Osteoblast (primary cell): ENCODE measurements around the gene SRPK2. TPM values are rescaled to one million over a fixed set of nuclear protein-coding genes. Genes with fewer than 3 reads are reported as not detected.
"Not testable (repeated sequence)": the region's sequence is repeated elsewhere in the genome, so short reads cannot be mapped to it uniquely, and the experiment has no call there.

Source experiments
- DNase-seq: peaks from one replicate; pipeline ENCODE4 v3.0.0; 2011; ENCODE audit warnings: low spot score, mixed read lengths; ENCODE audit not compliant: insufficient read length; ENCODE audit errors: missing footprints
- H2AFZ ChIP-seq: 2 replicates; pipeline ENCODE4 v1.6.0; 2011; ENCODE audit warnings: mild to moderate bottlenecking, low read length
- H3K27ac ChIP-seq: 2 replicates; pipeline ENCODE4 v1.5.1; 2011; ENCODE audit warnings: mild to moderate bottlenecking, low read depth, low read length, moderate library complexity
- H3K27me3 ChIP-seq: 2 replicates; pipeline ENCODE4 v1.6.0; 2012; ENCODE audit warnings: mild to moderate bottlenecking, control low read depth, inconsistent platforms, low read length, moderate library complexity; ENCODE audit not compliant: insufficient read depth
- H3K36me3 ChIP-seq: 2 replicates; pipeline ENCODE4 v1.5.1; 2011; ENCODE audit warnings: mild to moderate bottlenecking, low read length, control low read depth, moderate library complexity; ENCODE audit not compliant: insufficient read depth
- H3K4me1 ChIP-seq: 2 replicates; pipeline ENCODE4 v1.5.1; 2011; ENCODE audit warnings: mild to moderate bottlenecking, low read length, control low read depth, moderate library complexity; ENCODE audit not compliant: insufficient read depth
- H3K4me2 ChIP-seq: 2 replicates; pipeline ENCODE4 v1.6.0; 2011; ENCODE audit warnings: mild to moderate bottlenecking, low read length; ENCODE audit not compliant: insufficient read depth
- H3K4me3 ChIP-seq: fragments of 200-600 bp; sonication (generic); 3 replicates; pipeline ENCODE4 v1.5.1; 2012; ENCODE audit warnings: mild to moderate bottlenecking, low read length, inconsistent platforms; ENCODE audit not compliant: insufficient read depth
- H3K79me2 ChIP-seq: 2 replicates; pipeline ENCODE4 v1.6.0; 2012; ENCODE audit warnings: mild to moderate bottlenecking, low read length, control low read depth, inconsistent platforms; ENCODE audit not compliant: insufficient read depth
- H3K9me3 ChIP-seq: 2 replicates; pipeline ENCODE4 v1.5.1; 2011; ENCODE audit warnings: low read depth, low read length, control low read depth
- H4K20me1 ChIP-seq: 2 replicates; pipeline ENCODE4 v1.6.0; 2012; ENCODE audit warnings: mild to moderate bottlenecking, low read length, control low read depth; ENCODE audit not compliant: insufficient read depth
- CTCF ChIP-seq: IDR thresholded peaks from 2 replicates; pipeline ENCODE4 v1.5.1; 2011; ENCODE audit warnings: mild to moderate bottlenecking, low read depth, low read length, moderate library complexity; ENCODE audit errors: extremely low read depth
- total RNA-seq: library from RNA; depleted of rRNA; stranded (reverse); fragments of >200 nt; gene quantifications from 2 replicates; pipeline ENCODE4 v1.2.3, GENCODE V29; 2012

Gene SRPK2
- total RNA-seq, 1 donor, result 82.2 TPM

GRCh38 chr7:105264707-105265106, 124.0 kb downstream of the SRPK2 start:
- Histone ChIP-seq H3K79me2 (peaks cover 80% of the 10 kb centered on the region), H3K4me3 (no peak overlapping the region), H2AFZ (no peak overlapping the region), H4K20me1 (peaks cover 20% of the 10 kb centered on the region), H3K4me1 (peaks cover 20% of the 10 kb centered on the region), H3K36me3 (no peaks in the 10 kb centered on the region), H3K27ac (no peak overlapping the region), H3K4me2 (no peak overlapping the region), H3K27me3 (no peaks in the 10 kb centered on the region), H3K9me3 (no peaks in the 10 kb centered on the region)
- DNase-seq, result no peak
- no peak for TF ChIP-seq CTCF

GRCh38 chr7:105261689-105262088, 127.0 kb downstream of the SRPK2 start:
- Histone ChIP-seq H3K79me2 (peaks cover 81% of the 10 kb centered on the region), H2AFZ (no peak overlapping the region), H3K4me2 (no peak overlapping the region), H3K4me3 (no peak overlapping the region), H3K4me1 (no peaks in the 10 kb centered on the region), H3K27me3 (no peaks in the 10 kb centered on the region), H3K36me3 (no peaks in the 10 kb centered on the region), H4K20me1 (peaks cover 31% of the 10 kb centered on the region), H3K9me3 (no peaks in the 10 kb centered on the region), H3K27ac (no peak overlapping the region)
- DNase-seq, result no peak
- no peak for TF ChIP-seq CTCF

GRCh38 chr7:105260201-105260871, 128.4 kb downstream of the SRPK2 start:
- not testable (repeated sequence) for H3K9me3 ChIP-seq, H3K36me3 ChIP-seq, DNase-seq, H2AFZ ChIP-seq, H3K4me1 ChIP-seq, H3K4me3 ChIP-seq, H3K4me2 ChIP-seq, H3K27ac ChIP-seq, H3K27me3 ChIP-seq
- Histone ChIP-seq H4K20me1 (peaks cover 45% of the 10 kb centered on the region), H3K79me2 (peaks cover 81% of the 10 kb centered on the region)

- not testable (repeated sequence) for H3K27ac ChIP-seq, DNase-seq, H3K27me3 ChIP-seq, H3K36me3 ChIP-seq, H3K4me2 ChIP-seq, H3K4me1 ChIP-seq, H3K4me3 ChIP-seq, H3K9me3 ChIP-seq, H2AFZ ChIP-seq
- Histone ChIP-seq H3K79me2 (peaks cover 80% of the 10 kb centered on the region), H4K20me1 (peaks cover 45% of the 10 kb centered on the region)
Measured at GRCh38 chr7:105258919-105259318, 129.8 kb downstream of the SRPK2 start.

GRCh38 chr7:105257338-105257737, 131.4 kb downstream of the SRPK2 start:
- no peak overlapping the region for H3K4me2 ChIP-seq
- no peak for DNase-seq
- H3K4me1 ChIP-seq, result no peaks in the 10 kb centered on the region
- no peaks in the 10 kb centered on the region for H3K36me3 ChIP-seq
- H3K27ac ChIP-seq, result no peak overlapping the region
- H3K27me3 ChIP-seq, result no peaks in the 10 kb centered on the region
- no peaks in the 10 kb centered on the region for H3K9me3 ChIP-seq
- TF ChIP-seq CTCF, result no peak
- H2AFZ ChIP-seq, result no peak overlapping the region
- peaks cover 39% of the 10 kb centered on the region for H4K20me1 ChIP-seq
- peaks cover 81% of the 10 kb centered on the region for H3K79me2 ChIP-seq
- no peak overlapping the region for H3K4me3 ChIP-seq
